WTC11 (cell line): ENCODE measurements around the gene DDIT4L. TPM values are rescaled to one million over a fixed set of nuclear protein-coding genes. Genes with fewer than 3 reads are reported as not detected.

Source experiments
- ATAC-seq: fragments of 200-7000 bp; cut with Tn5 transposase; 2 replicates; pipeline ENCODE4 v1.10.0; 2021; ENCODE audit warnings: mild to moderate bottlenecking, moderate library complexity
- CTCF ChIA-PET: fragments of 300-600 bp; sonication (Branson Sonifier 250); formaldehyde crosslinking; loops from one replicate; lab custom pipeline; 2021; ENCODE audit warnings: antibody characterized with exemption; lab: Charles Lee
- POLR2A ChIA-PET: fragments of 350-600 bp; sonication (Branson Sonifier 250); formaldehyde crosslinking; loops from one replicate; lab custom pipeline; 2021; ENCODE audit warnings: antibody characterized with exemption; lab: Charles Lee
- DNase-seq: peaks from one replicate; pipeline ENCODE4 v3.0.0; 2021; ENCODE audit warnings: low spot score
- H3K27ac Mint-ChIP-seq: 2 replicates; pipeline ENCODE4 v1.8.0; 2021; ENCODE audit warnings: mixed read lengths
- H3K27me3 Mint-ChIP-seq: 2 replicates; pipeline ENCODE4 v1.8.0; 2021; ENCODE audit warnings: low read depth, mild to moderate bottlenecking, moderate library complexity, mixed read lengths
- H3K36me3 Mint-ChIP-seq: 2 replicates; pipeline ENCODE4 v1.8.0; 2021; ENCODE audit warnings: mixed read lengths
- H3K4me1 Mint-ChIP-seq: 2 replicates; pipeline ENCODE4 v1.8.0; 2022; ENCODE audit warnings: mixed read lengths
- H3K4me3 Mint-ChIP-seq: 2 replicates; pipeline ENCODE4 v1.8.0; 2021; ENCODE audit warnings: mild to moderate bottlenecking, moderate library complexity, mixed read lengths
- H3K9me3 Mint-ChIP-seq: 2 replicates; pipeline ENCODE4 v1.8.0; 2021; ENCODE audit warnings: mixed read lengths
- E2F1 ChIP-seq: sonication (generic); formaldehyde crosslinking; IDR thresholded peaks from 2 replicates; pipeline ENCODE4 v1.8.0; 2022; ENCODE audit warnings: mild to moderate bottlenecking, missing genetic modification reagents
- ETV6 ChIP-seq: sonication (generic); formaldehyde crosslinking; IDR thresholded peaks from 2 replicates; pipeline ENCODE4 v1.8.1; 2022; ENCODE audit warnings: mild to moderate bottlenecking, missing genetic modification reagents
- FOXK1 ChIP-seq: sonication (generic); formaldehyde crosslinking; IDR thresholded peaks from 2 replicates; pipeline ENCODE4 v1.8.0; 2022; ENCODE audit warnings: mild to moderate bottlenecking, moderate library complexity, missing genetic modification reagents
- GTF2I ChIP-seq: fragments of 250-450 bp; sonication (Bioruptor Pico); conservative IDR thresholded peaks from 2 replicates; pipeline ENCODE4 v1.4.0; 2021; ENCODE audit warnings: mild to moderate bottlenecking
- HMGA2 ChIP-seq: fragments of 250-450 bp; sonication (Bioruptor Pico); IDR thresholded peaks from 2 replicates; pipeline ENCODE4 v1.4.0; 2021; ENCODE audit warnings: mild to moderate bottlenecking, moderate library complexity
- JUN ChIP-seq: sonication (generic); formaldehyde crosslinking; IDR thresholded peaks from 2 replicates; pipeline ENCODE4 v1.8.0; 2023; ENCODE audit warnings: mild to moderate bottlenecking, missing genetic modification reagents
- MAX ChIP-seq: sonication (generic); formaldehyde crosslinking; IDR thresholded peaks from 2 replicates; pipeline ENCODE4 v1.8.0; 2022; ENCODE audit warnings: mild to moderate bottlenecking, missing genetic modification reagents
- MXD4 ChIP-seq: fragments of 250-450 bp; sonication (Bioruptor Pico); IDR thresholded peaks from 2 replicates; pipeline ENCODE4 v1.8.0; 2021; ENCODE audit warnings: mild to moderate bottlenecking, moderate library complexity, borderline replicate concordance
- NFATC4 ChIP-seq: fragments of 250-450 bp; sonication (Bioruptor Pico); IDR thresholded peaks from 2 replicates; pipeline ENCODE4 v1.9.0; 2021; ENCODE audit warnings: mild to moderate bottlenecking
- NFE2L1 ChIP-seq: sonication (generic); formaldehyde crosslinking; IDR thresholded peaks from 2 replicates; pipeline ENCODE4 v1.8.1; 2023; ENCODE audit warnings: missing genetic modification reagents
- NFYB ChIP-seq: sonication (generic); formaldehyde crosslinking; conservative IDR thresholded peaks from 2 replicates; pipeline ENCODE4 v1.8.0; 2022; ENCODE audit warnings: low read depth, missing genetic modification reagents
- PRRX2 ChIP-seq: fragments of 250-450 bp; sonication (Bioruptor Pico); IDR thresholded peaks from 2 replicates; pipeline ENCODE4 v1.8.0; 2021; ENCODE audit warnings: mild to moderate bottlenecking
- RELA ChIP-seq: sonication (generic); formaldehyde crosslinking; IDR thresholded peaks from 2 replicates; pipeline ENCODE4 v1.8.1; 2022; ENCODE audit warnings: missing genetic modification reagents, mild to moderate bottlenecking, borderline replicate concordance
- SMAD4 ChIP-seq: sonication (generic); formaldehyde crosslinking; IDR thresholded peaks from 2 replicates; pipeline ENCODE4 v1.8.0; 2022; ENCODE audit warnings: mild to moderate bottlenecking, missing genetic modification reagents
- STAT6 ChIP-seq: sonication (generic); formaldehyde crosslinking; conservative IDR thresholded peaks from 2 replicates; pipeline ENCODE4 v1.8.1; 2023; ENCODE audit warnings: mild to moderate bottlenecking, low read depth, missing genetic modification reagents, moderate library complexity
- TP53 ChIP-seq: sonication (generic); formaldehyde crosslinking; IDR thresholded peaks from 2 replicates; pipeline ENCODE4 v1.8.1; 2023; ENCODE audit warnings: mild to moderate bottlenecking, missing genetic modification reagents
- ZBTB21 ChIP-seq: sonication (generic); formaldehyde crosslinking; IDR thresholded peaks from 2 replicates; pipeline ENCODE4 v1.8.1; 2023; ENCODE audit warnings: mild to moderate bottlenecking, missing genetic modification reagents, borderline replicate concordance
- ZNF671 ChIP-seq: fragments of 250-450 bp; sonication (Bioruptor Pico); IDR thresholded peaks from 2 replicates; pipeline ENCODE4 v1.8.0; 2021; ENCODE audit warnings: mild to moderate bottlenecking
- total RNA-seq: library from RNA; stranded (reverse); gene quantifications from 3 replicates; pipeline ENCODE4 v1.2.3, GENCODE V29; 2021
- TF ChIP-seq, protein P1 (sequence below): fragments of 250-450 bp; sonication (Bioruptor Pico); IDR thresholded peaks from 2 replicates; pipeline ENCODE4 v1.9.0; 2021; ENCODE audit warnings: mild to moderate bottlenecking
- TF ChIP-seq, protein P2 (sequence below): fragments of 250-450 bp; sonication (Bioruptor Pico); conservative IDR thresholded peaks from 2 replicates; pipeline ENCODE4 v1.9.0; 2021; ENCODE audit warnings: mild to moderate bottlenecking
- TF ChIP-seq, protein P3 (sequence below): fragments of 200-600 bp; IDR thresholded peaks from 2 replicates; pipeline ENCODE4 v1.8.0; 2022; ENCODE audit warnings: antibody characterized with exemption
- TF ChIP-seq, protein P4 (sequence below): sonication (generic); formaldehyde crosslinking; IDR thresholded peaks from 2 replicates; pipeline ENCODE4 v1.8.1; 2022; ENCODE audit warnings: mild to moderate bottlenecking, missing genetic modification reagents, moderate library complexity, borderline replicate concordance

DDIT4L gene
- total RNA-seq, 1 experiment from 2014 or later: 3.8 TPM

GRCh38 chr4:100188829-100189228 is 1.4 kb downstream of the DDIT4L start:
- POLR2A ChIA-PET: no interaction called here
- CTCF ChIA-PET: interaction anchor here (0.8 kb wide), 1 partner anchor 95 kb away, joined by 4 read pairs; no protein-coding TSS in a partner anchor

DNA sequence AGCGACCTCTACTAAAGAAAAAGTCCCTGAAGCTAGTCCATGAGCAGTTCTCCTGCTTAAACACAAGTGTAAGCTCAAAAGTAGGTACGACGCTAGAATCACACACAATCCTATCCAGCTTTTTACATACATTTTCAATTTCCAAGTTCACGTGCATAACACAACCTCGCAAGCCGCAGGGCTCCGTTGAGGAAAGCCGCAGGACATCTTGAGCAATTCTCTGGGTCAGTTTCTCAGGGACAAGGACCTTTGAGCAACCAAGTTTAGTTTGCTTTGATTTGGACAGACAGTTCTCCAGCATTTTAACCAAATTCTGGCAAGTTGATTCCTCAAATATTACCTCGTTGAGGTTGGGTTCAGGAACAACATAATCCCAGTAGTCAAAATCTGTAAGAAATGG is 2.5 kb downstream of the DDIT4L start:
- POLR2A ChIA-PET: no interaction called here
- Mint-ChIP-seq H3K36me3 (peaks cover 5% of the 10 kb centered on the region; the same call in 1 of the 2 replicates), H3K4me1 (peaks cover 58% of the 10 kb centered on the region), H3K27me3 (peaks cover 37% of the 10 kb centered on the region), H3K9me3 (no peaks in the 10 kb centered on the region), H3K4me3 (no peak overlapping the region), H3K27ac (no peak overlapping the region)
- CTCF ChIA-PET: no interaction called here
- DNase-seq (no peak), ATAC-seq (no peak)
- TF ChIP-seq SMAD4 (CRISPR knock-in tag) (no peak), FOXK1 (no peak), RELA (CRISPR knock-in tag) (no peak), NFE2L1 (CRISPR knock-in tag) (no peak), ZBTB21 (CRISPR knock-in tag) (no peak), STAT6 (no peak), E2F1 (no peak)

More at GRCh38 chr4:100188829-100189228, 1.4 kb downstream of the DDIT4L start:
- TF ChIP-seq MXD4 (CRISPR knock-in tag) (no peak), HMGA2 (CRISPR knock-in tag) (no peak)
- TF ChIP-seq, all 79 proteins: peak for 0
- Mint-ChIP-seq H3K27me3 (peaks cover 37% of the 10 kb centered on the region), H3K9me3 (no peaks in the 10 kb centered on the region), H3K4me3 (peak overlapping the region; percentile 89), H3K27ac (no peak overlapping the region), H3K36me3 (peaks cover 5% of the 10 kb centered on the region; the same call in 1 of the 2 replicates), H3K4me1 (peaks cover 58% of the 10 kb centered on the region)
- ATAC-seq: no peak
- DNase-seq: no peak

GRCh38 chr4:100184787-100185186 is 5.5 kb downstream of the DDIT4L start:
- TF ChIP-seq NFYB (CRISPR knock-in tag) (no peak), MAX (no peak), PRRX2 (CRISPR knock-in tag) (no peak), MXD4 (CRISPR knock-in tag) (no peak), JUN (CRISPR knock-in tag) (no peak), TP53 (no peak), NFATC4 (CRISPR knock-in tag) (no peak), GTF2I (CRISPR knock-in tag) (no peak), ETV6 (CRISPR knock-in tag) (no peak), ZNF671 (CRISPR knock-in tag) (no peak)
- TF ChIP-seq, protein P1, sequence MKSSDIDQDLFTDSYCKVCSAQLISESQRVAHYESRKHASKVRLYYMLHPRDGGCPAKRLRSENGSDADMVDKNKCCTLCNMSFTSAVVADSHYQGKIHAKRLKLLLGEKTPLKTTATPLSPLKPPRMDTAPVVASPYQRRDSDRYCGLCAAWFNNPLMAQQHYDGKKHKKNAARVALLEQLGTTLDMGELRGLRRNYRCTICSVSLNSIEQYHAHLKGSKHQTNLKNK: no peak
- TF ChIP-seq, protein P2, sequence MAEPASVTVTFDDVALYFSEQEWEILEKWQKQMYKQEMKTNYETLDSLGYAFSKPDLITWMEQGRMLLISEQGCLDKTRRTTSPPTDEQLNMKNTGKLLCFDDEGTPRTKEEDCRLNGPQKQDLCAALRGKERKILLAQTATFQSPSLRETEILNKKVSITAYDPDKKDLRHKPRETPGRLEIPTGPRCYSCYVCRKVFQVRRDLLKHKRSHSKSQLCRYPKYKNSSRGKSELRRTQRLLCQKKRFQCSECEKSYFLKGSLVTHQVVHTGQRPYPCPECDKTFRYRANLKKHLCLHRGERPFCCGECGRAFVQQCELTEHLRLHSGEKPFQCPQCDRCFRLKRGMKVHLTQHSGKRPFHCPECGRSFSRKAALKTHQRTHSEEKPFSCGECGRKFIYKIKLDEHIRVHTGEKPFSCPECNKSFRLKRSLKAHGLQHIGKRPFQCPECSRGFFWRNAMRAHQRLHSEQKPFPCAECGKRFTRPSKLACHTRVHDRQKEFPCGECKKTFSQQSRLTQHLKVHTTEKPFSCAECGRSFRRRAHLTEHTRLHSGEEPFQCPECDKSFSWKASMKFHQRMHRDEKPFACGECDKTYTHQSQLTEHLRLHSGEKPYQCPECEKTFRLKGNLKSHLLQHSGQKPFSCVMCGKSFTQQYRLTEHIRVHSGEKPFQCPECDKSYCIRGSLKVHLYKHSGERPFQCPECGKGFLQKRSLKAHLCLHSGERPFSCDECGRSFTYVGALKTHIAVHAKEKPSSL: no peak
- TF ChIP-seq, protein P3, sequence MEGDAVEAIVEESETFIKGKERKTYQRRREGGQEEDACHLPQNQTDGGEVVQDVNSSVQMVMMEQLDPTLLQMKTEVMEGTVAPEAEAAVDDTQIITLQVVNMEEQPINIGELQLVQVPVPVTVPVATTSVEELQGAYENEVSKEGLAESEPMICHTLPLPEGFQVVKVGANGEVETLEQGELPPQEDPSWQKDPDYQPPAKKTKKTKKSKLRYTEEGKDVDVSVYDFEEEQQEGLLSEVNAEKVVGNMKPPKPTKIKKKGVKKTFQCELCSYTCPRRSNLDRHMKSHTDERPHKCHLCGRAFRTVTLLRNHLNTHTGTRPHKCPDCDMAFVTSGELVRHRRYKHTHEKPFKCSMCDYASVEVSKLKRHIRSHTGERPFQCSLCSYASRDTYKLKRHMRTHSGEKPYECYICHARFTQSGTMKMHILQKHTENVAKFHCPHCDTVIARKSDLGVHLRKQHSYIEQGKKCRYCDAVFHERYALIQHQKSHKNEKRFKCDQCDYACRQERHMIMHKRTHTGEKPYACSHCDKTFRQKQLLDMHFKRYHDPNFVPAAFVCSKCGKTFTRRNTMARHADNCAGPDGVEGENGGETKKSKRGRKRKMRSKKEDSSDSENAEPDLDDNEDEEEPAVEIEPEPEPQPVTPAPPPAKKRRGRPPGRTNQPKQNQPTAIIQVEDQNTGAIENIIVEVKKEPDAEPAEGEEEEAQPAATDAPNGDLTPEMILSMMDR: no peak
- TF ChIP-seq, protein P4, sequence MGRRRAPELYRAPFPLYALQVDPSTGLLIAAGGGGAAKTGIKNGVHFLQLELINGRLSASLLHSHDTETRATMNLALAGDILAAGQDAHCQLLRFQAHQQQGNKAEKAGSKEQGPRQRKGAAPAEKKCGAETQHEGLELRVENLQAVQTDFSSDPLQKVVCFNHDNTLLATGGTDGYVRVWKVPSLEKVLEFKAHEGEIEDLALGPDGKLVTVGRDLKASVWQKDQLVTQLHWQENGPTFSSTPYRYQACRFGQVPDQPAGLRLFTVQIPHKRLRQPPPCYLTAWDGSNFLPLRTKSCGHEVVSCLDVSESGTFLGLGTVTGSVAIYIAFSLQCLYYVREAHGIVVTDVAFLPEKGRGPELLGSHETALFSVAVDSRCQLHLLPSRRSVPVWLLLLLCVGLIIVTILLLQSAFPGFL (CRISPR knock-in tag): no peak
- TF ChIP-seq, all 79 proteins: peak for 0
- no peak for ATAC-seq
- peaks cover 47% of the 10 kb centered on the region for H3K4me1 Mint-ChIP-seq
- H3K27me3 Mint-ChIP-seq: peaks cover 22% of the 10 kb centered on the region
- no peak for DNase-seq
- H3K4me3 Mint-ChIP-seq: no peak overlapping the region
- H3K9me3 Mint-ChIP-seq: no peaks in the 10 kb centered on the region
- H3K36me3 Mint-ChIP-seq: peaks cover 5% of the 10 kb centered on the region; the same call in 1 of the 2 replicates
- no peak overlapping the region for H3K27ac Mint-ChIP-seq
- POLR2A ChIA-PET: no interaction called here
- CTCF ChIA-PET: no interaction called here
